Adipocyte (in vitro differentiated cells): ENCODE data around the gene DUOXA2.

ENCODE experiments used
- DNase-seq: peaks from one replicate; pipeline ENCODE4 v3.0.0-alpha.2; 2015; ENCODE audit warnings: low read depth
- H3K27me3 ChIP-seq: replicated peaks from 2 replicates; pipeline ENCODE4 v1.7.0; 2013; ENCODE audit warnings: mild to moderate bottlenecking, low read length, moderate library complexity; ENCODE audit not compliant: control insufficient read depth, insufficient read depth
- H3K36me3 ChIP-seq: 2 replicates; pipeline ENCODE4 v1.7.0; 2013; ENCODE audit warnings: low read length, mild to moderate bottlenecking, moderate library complexity; ENCODE audit not compliant: control insufficient read depth, insufficient read depth, severe bottlenecking
- H3K4me1 ChIP-seq: 2 replicates; pipeline ENCODE4 v1.7.0; 2013; ENCODE audit warnings: mild to moderate bottlenecking, low read length, moderate library complexity; ENCODE audit not compliant: control insufficient read depth, insufficient read depth
- H3K4me3 ChIP-seq: 2 replicates; pipeline ENCODE4 v1.7.0; 2013; ENCODE audit warnings: mild to moderate bottlenecking, low read length, moderate library complexity
- H3K9ac ChIP-seq: 2 replicates; pipeline ENCODE4 v1.7.0; 2013; ENCODE audit warnings: mild to moderate bottlenecking, low read length, moderate library complexity
- H3K9me3 ChIP-seq: 2 replicates; pipeline ENCODE4 v1.7.0; 2013; ENCODE audit warnings: mild to moderate bottlenecking, low read length, moderate library complexity; ENCODE audit not compliant: control insufficient read depth

The DUOXA2 gene

GRCh38 chr15:45112143-45112590 is 2.0 kb upstream of the DUOXA2 start:
- H3K36me3 ChIP-seq = no peaks in the 10 kb centered on the region
- H3K9me3 ChIP-seq = no peaks in the 10 kb centered on the region
- H3K4me1 ChIP-seq = peaks cover 4% of the 10 kb centered on the region
- peaks cover 76% of the 10 kb centered on the region for H3K27me3 ChIP-seq
- no peak overlapping the region for H3K9ac ChIP-seq
- H3K4me3 ChIP-seq = no peak overlapping the region
- no peak for DNase-seq

- no peaks in the 10 kb centered on the region for H3K36me3 ChIP-seq
- no peaks in the 10 kb centered on the region for H3K9me3 ChIP-seq
- no peak for DNase-seq
- H3K27me3 ChIP-seq = peaks cover 81% of the 10 kb centered on the region
- peaks cover 6% of the 10 kb centered on the region for H3K4me1 ChIP-seq
- H3K9ac ChIP-seq = no peak overlapping the region
- no peak overlapping the region for H3K4me3 ChIP-seq
Measured at GRCh38 chr15:45112591-45113379, 1.3 kb upstream of the DUOXA2 start.

DNA sequence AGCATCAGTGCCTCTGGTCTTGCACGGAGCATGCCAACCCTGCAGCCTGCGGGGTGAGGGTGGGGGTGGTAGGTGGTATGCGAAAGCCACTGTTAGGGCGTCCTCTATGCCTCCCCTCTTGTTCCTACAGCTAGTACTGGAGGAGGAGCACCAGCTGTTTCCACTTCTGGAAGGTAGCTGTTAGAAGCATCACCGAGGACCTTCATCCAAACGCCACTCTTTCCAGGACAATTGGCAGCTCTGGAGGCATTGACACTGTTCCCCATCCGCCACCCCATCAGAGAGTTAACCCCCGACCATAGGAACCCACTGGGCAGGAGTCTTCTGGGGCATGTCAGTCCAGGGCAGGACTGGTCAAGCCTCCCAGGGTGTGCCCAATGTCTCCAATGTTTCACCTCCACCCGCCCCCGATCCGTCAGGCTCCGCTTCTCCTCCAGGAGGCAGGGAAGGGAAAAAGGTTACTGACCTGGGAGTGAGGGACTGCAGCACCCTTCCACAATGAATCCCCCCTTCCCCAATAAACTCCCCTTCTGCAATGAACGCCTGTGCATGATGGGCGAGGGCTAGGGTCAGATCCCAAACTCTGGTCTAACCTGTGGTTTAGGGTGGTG is 641 bp upstream of the DUOXA2 start:
- peaks cover 7% of the 10 kb centered on the region for H3K4me1 ChIP-seq
- DNase-seq = no peak
- no peaks in the 10 kb centered on the region for H3K9me3 ChIP-seq
- no peak overlapping the region for H3K9ac ChIP-seq
- peaks cover 81% of the 10 kb centered on the region for H3K27me3 ChIP-seq
- no peak overlapping the region for H3K4me3 ChIP-seq
- no peaks in the 10 kb centered on the region for H3K36me3 ChIP-seq

DNA sequence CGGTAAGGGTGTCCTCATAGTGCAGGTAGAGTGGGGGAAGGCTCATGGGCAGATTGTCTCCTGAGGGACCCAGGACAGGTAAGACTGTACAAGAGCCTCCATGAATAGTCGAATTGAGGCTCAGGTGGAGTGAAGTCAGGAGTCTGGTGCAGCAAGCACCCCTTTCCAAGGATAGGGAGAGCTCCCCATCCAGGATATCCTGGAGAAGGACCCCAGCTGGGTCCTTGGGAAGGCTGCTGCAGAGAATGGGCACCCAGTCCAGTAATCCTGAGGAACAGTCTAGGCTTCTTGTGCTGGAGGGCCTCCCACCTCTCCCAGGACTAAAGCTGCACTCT is 592 bp downstream of the DUOXA2 start:
- Histone ChIP-seq H3K9ac (no peak overlapping the region), H3K9me3 (no peaks in the 10 kb centered on the region), H3K4me1 (peaks cover 7% of the 10 kb centered on the region), H3K36me3 (no peaks in the 10 kb centered on the region), H3K4me3 (no peak overlapping the region), H3K27me3 (peaks cover 73% of the 10 kb centered on the region)
- DNase-seq = no peak

DNA sequence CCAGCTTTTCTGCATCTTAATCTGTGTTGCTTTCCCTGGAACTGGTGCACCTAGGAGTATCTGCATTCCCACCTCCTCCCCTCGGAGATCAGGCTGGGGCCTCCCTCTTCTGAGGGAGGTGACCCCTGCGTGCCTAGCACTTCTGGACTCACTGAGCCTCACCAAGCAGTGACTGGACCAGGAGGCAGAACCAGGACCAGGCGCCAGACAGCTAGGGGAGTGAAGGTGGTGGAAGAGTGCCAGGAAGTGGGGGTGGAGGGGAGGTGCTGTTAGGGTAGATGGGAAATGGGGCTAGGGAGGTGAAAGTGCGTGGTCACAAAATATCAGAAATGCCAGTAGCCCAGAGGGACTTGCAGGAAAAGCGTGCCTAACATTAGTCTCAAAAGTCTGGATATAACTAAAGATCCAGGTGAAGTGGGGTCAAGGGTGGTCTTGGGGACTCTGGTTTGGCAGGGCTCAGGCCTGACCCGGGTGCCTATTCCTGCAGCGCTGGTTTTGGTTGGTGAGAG is 1.2 kb downstream of the DUOXA2 start:
- Histone ChIP-seq H3K9me3 (no peaks in the 10 kb centered on the region), H3K4me3 (no peak overlapping the region), H3K9ac (no peak overlapping the region), H3K4me1 (peaks cover 7% of the 10 kb centered on the region), H3K27me3 (peaks cover 66% of the 10 kb centered on the region), H3K36me3 (no peaks in the 10 kb centered on the region)
- DNase-seq = no peak

DNA sequence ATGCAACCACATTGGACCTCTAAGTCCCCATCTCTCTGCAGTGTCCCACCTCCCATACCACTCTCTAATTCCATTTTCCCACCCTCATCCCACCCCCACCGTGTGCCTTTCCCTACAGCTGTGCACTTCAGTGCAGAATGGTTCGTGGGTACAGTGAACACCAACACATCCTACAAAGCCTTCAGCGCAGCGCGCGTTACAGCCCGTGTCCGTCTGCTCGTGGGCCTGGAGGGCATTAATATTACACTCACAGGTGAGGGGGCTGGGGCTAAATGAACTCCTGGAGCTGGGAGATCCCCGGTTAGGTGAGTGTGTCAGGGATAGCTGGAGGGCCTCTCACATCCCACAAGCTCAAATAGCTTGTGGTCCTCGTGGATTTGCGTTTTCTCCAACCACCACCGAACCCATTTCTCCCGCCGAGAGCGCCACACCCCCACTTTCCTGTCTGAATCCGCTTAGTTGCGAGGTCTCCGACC is 1.9 kb downstream of the DUOXA2 start:
- Histone ChIP-seq H3K27me3 (peaks cover 64% of the 10 kb centered on the region), H3K9ac (no peak overlapping the region), H3K4me1 (peaks cover 7% of the 10 kb centered on the region), H3K36me3 (no peaks in the 10 kb centered on the region), H3K9me3 (no peaks in the 10 kb centered on the region), H3K4me3 (no peak overlapping the region)
- no peak for DNase-seq

DNA sequence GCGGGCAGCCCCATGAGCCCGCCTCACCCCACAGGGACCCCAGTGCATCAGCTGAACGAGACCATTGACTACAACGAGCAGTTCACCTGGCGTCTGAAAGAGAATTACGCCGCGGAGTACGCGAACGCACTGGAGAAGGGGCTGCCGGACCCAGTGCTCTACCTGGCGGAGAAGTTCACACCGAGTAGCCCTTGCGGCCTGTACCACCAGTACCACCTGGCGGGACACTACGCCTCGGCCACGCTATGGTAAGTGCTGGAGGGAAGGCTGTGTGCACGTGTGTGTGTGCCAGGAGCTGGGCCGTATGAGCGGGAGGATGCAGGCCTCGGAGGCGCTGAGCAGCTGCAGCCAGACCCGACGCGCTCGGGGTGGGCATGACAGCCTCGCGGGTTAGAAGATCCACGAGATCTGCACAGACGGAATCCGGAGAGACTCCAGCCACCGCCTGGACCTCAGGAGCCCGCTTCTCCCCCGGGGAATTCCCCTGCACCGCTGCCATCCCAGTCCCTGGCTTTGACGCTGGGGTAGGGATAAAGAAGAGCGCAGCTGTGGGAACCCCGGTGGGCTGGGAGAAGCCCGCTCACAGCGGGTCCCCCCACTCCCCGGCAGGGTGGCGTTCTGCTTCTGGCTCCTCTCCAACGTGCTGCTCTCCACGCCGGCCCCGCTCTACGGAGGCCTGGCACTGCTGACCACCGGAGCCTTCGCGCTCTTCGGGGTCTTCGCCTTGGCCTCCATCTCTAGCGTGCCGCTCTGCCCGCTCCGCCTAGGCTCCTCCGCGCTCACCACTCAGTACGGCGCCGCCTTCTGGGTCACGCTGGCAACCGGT is 2.6 kb downstream of the DUOXA2 start:
- Histone ChIP-seq H3K9ac (no peak overlapping the region), H3K9me3 (no peaks in the 10 kb centered on the region), H3K36me3 (no peaks in the 10 kb centered on the region), H3K27me3 (peaks cover 63% of the 10 kb centered on the region), H3K4me3 (no peak overlapping the region), H3K4me1 (peaks cover 7% of the 10 kb centered on the region)
- no peak for DNase-seq

- no peaks in the 10 kb centered on the region for H3K36me3 ChIP-seq
- H3K9me3 ChIP-seq = no peaks in the 10 kb centered on the region
- H3K4me1 ChIP-seq = peaks cover 4% of the 10 kb centered on the region
- H3K4me3 ChIP-seq = peak overlapping the region; percentile 12
- peaks cover 56% of the 10 kb centered on the region for H3K27me3 ChIP-seq
- DNase-seq = no peak
- H3K9ac ChIP-seq = no peak overlapping the region
Measured at GRCh38 chr15:45117308-45118130, 3.4 kb downstream of the DUOXA2 start.

GRCh38 chr15:45118131-45118588 is 4.0 kb downstream of the DUOXA2 start:
- Histone ChIP-seq H3K27me3 (peaks cover 50% of the 10 kb centered on the region), H3K4me3 (peak overlapping the region; percentile 12)

DNA sequence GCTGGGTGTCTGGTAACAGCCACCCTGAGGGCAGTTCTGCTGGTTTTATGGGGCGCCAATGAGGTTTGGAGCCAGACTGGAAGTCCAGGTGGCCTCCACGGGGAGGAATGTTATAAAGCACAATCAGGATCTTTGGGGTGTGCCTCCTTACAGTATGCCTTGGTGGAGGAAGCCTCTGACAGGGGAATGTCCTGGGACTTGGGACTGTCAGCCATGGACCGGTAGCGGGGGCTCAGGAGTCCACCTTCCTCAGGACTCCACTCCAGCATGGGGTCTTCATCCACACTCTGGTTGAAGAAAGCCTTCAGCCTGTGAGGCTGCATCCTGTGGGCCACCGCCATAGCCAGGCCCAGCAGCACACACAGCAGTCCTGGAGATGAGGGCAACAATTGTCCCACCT is 4.9 kb downstream of the DUOXA2 start:
- Histone ChIP-seq H3K36me3 (no peaks in the 10 kb centered on the region), H3K4me3 (no peak overlapping the region), H3K4me1 (peaks cover 3% of the 10 kb centered on the region), H3K9ac (no peak overlapping the region), H3K9me3 (no peaks in the 10 kb centered on the region), H3K27me3 (peaks cover 42% of the 10 kb centered on the region)
- no peak for DNase-seq

More at GRCh38 chr15:45118131-45118588, 4.0 kb downstream of the DUOXA2 start:
- peak; percentile 97 for DNase-seq
- Histone ChIP-seq H3K9me3 (no peaks in the 10 kb centered on the region), H3K36me3 (no peaks in the 10 kb centered on the region), H3K4me1 (peaks cover 3% of the 10 kb centered on the region), H3K9ac (no peak overlapping the region)
